DOHH2 (cell line): Measurements from ENCODE around the gene SMOC2.

ENCODE experiments used
- H3F3A ChIP-seq: fragments of 200-600 bp; sonication (generic), shearing (Covaris generic); 2 replicates; pipeline ENCODE4 v1.6.0; 2016; ENCODE audit warnings: antibody characterized with exemption, mild to moderate bottlenecking; ENCODE audit not compliant: control insufficient read depth, insufficient read depth
- H3K27ac ChIP-seq: fragments of 200-600 bp; sonication (generic); 2 replicates; pipeline ENCODE4 v1.5.1; 2014; ENCODE audit warnings: low read depth, mild to moderate bottlenecking, low read length, moderate library complexity
- H3K27me3 ChIP-seq: fragments of 200-600 bp; sonication (generic); 2 replicates; pipeline ENCODE4 v1.6.1; 2014; ENCODE audit warnings: mild to moderate bottlenecking, low read length, mixed read lengths; ENCODE audit not compliant: control insufficient read depth
- H3K36me3 ChIP-seq: fragments of 200-600 bp; sonication (generic); 2 replicates; pipeline ENCODE4 v1.6.1; 2014; ENCODE audit warnings: mild to moderate bottlenecking, low read length, moderate library complexity, mixed read lengths; ENCODE audit not compliant: control insufficient read depth
- H3K4me1 ChIP-seq: fragments of 200-600 bp; sonication (generic); 2 replicates; pipeline ENCODE4 v1.6.1; 2014; ENCODE audit warnings: mild to moderate bottlenecking, low read length, mixed read lengths; ENCODE audit not compliant: control insufficient read depth
- H3K4me2 ChIP-seq: fragments of 200-600 bp; sonication (generic); 2 replicates; pipeline ENCODE4 v1.6.0; 2014; ENCODE audit warnings: mild to moderate bottlenecking, low read length, moderate library complexity
- H3K4me3 ChIP-seq: fragments of 200-600 bp; sonication (generic); 2 replicates; pipeline ENCODE4 v1.5.1; 2014; ENCODE audit warnings: mild to moderate bottlenecking, low read length, mixed read lengths
- H3K79me2 ChIP-seq: fragments of 200-600 bp; sonication (generic); 2 replicates; pipeline ENCODE4 v1.6.1; 2014; ENCODE audit warnings: mild to moderate bottlenecking, low read length, mixed read lengths; ENCODE audit not compliant: control insufficient read depth
- H3K9me2 ChIP-seq: fragments of 200-600 bp; sonication (generic); replicated peaks from 2 replicates; pipeline ENCODE4 v1.6.1; 2014; ENCODE audit warnings: mild to moderate bottlenecking, low read length, mixed read lengths; ENCODE audit not compliant: control insufficient read depth
- H3K9me3 ChIP-seq: fragments of 200-600 bp; sonication (generic); 2 replicates; pipeline ENCODE4 v1.6.1; 2014; ENCODE audit warnings: antibody characterized with exemption, low read length, mixed read lengths; ENCODE audit not compliant: control insufficient read depth, insufficient read depth
- H4K20me1 ChIP-seq: fragments of 200-600 bp; sonication (generic); 2 replicates; pipeline ENCODE4 v1.6.0; 2014; ENCODE audit warnings: low read depth, mild to moderate bottlenecking, antibody characterized with exemption, low read length, moderate library complexity; ENCODE audit not compliant: control insufficient read depth, insufficient read depth
- EZH2phosphoT487 ChIP-seq: fragments of 200-600 bp; sonication (generic); IDR thresholded peaks from 2 replicates; pipeline ENCODE4 v1.6.1; 2017; ENCODE audit warnings: borderline replicate concordance, mild to moderate bottlenecking, antibody characterized with exemption, low read length, moderate library complexity, mixed read lengths
- TF ChIP-seq, protein P1 (sequence below): fragments of 200-600 bp; sonication (generic); IDR thresholded peaks from one replicate; pipeline ENCODE4 v1.5.1; 2014; ENCODE audit warnings: antibody characterized with exemption, mild to moderate bottlenecking, low read depth, low read length; ENCODE audit not compliant: poor library complexity, severe bottlenecking

SMOC2 gene

DNA sequence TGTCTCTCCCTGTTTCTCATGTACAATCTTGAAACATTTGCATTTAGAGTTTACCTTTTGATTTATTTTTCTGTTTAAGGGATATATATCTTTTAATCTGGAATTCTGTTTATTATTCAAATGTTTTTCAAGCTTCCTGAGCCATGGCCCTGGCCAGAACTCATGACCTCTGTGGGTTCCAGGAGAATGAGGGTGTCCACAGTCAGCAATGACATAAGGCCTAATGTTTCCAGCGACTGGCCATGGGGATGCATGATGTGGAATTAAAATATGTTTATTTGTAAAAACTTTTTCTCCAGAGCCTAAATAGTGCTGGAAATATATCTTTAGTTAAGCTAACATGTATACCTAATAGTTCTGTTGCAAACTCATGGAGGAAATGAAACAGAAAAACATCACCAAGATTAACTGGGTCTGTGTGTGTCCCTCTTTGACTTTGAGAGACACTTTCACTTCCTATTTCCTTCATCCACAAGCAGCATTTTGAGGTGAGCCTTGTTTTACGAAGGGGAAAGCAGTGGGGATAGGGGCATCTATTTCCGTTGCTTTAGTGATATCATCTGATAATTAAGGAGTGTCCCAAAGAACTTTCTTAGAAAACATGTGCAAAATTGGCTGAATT lies 87.6 kb downstream of the SMOC2 start:
- no peak overlapping the region for H3K27ac ChIP-seq
- H3K4me2 ChIP-seq = no peak overlapping the region
- no peaks in the 10 kb centered on the region for H3K27me3 ChIP-seq

DNA sequence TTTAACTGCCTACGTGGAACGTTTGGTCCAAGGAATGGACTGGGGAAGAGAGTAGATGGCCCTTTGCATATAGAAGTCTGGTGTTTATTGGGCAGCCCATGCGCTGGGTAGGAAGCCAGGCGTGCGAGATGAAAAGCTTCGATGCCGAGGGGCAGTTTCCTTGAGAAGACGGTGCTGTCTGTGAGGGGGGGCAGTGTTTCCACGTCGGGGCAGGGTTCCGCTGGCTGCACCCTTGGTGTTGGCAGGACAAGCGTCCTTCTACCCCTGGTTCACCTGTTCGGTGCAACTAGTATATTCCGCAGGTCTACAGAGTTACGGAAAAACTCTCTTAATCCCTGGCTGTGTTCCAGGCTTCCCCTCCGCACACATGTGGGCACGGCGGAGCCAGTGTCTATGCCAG lies 88.2 kb downstream of the SMOC2 start:
- H3K4me1 ChIP-seq = no peaks in the 10 kb centered on the region

More for the DNA sequence above, 87.6 kb downstream of the SMOC2 start:
- no peaks in the 10 kb centered on the region for H3K9me2 ChIP-seq
- H3K36me3 ChIP-seq = no peaks in the 10 kb centered on the region
- H3F3A ChIP-seq = no peaks in the 10 kb centered on the region
- no peaks in the 10 kb centered on the region for H3K4me1 ChIP-seq
- no peaks in the 10 kb centered on the region for H3K79me2 ChIP-seq
- TF ChIP-seq, protein P1, sequence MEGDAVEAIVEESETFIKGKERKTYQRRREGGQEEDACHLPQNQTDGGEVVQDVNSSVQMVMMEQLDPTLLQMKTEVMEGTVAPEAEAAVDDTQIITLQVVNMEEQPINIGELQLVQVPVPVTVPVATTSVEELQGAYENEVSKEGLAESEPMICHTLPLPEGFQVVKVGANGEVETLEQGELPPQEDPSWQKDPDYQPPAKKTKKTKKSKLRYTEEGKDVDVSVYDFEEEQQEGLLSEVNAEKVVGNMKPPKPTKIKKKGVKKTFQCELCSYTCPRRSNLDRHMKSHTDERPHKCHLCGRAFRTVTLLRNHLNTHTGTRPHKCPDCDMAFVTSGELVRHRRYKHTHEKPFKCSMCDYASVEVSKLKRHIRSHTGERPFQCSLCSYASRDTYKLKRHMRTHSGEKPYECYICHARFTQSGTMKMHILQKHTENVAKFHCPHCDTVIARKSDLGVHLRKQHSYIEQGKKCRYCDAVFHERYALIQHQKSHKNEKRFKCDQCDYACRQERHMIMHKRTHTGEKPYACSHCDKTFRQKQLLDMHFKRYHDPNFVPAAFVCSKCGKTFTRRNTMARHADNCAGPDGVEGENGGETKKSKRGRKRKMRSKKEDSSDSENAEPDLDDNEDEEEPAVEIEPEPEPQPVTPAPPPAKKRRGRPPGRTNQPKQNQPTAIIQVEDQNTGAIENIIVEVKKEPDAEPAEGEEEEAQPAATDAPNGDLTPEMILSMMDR = no peak
- TF ChIP-seq EZH2phosphoT487 = no peak
- H3K4me3 ChIP-seq = no peak overlapping the region
- H3K9me3 ChIP-seq = no peaks in the 10 kb centered on the region
- no peaks in the 10 kb centered on the region for H4K20me1 ChIP-seq

DNA sequence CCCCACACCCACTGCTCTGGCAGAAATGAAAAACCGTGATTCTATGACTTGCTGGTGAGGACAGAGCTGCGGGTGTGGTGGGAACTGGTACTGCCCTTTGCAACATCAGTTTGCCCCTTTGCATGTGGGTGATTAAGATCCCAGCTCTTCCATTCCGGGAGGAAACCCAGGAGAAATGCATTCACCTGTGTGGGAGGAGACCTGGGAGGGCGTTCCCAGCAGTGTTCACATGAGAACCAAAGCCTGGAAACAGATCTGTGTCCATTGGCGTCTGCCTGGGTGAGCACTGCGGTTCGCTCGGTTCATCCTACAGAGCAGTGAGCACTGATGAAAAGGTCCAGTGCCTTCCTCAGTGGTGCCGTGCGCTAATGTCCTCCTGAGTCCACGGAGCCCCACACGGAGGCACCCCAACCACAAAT lies 89.7 kb downstream of the SMOC2 start:
- H3F3A ChIP-seq = no peaks in the 10 kb centered on the region
- no peaks in the 10 kb centered on the region for H3K27me3 ChIP-seq
- no peaks in the 10 kb centered on the region for H3K4me1 ChIP-seq
- no peak for TF ChIP-seq EZH2phosphoT487
- TF ChIP-seq, protein P1 = no peak
- H3K36me3 ChIP-seq = no peaks in the 10 kb centered on the region
- H3K27ac ChIP-seq = no peak overlapping the region
- no peaks in the 10 kb centered on the region for H3K79me2 ChIP-seq
- no peak overlapping the region for H3K4me2 ChIP-seq
- no peaks in the 10 kb centered on the region for H3K9me3 ChIP-seq
- no peak overlapping the region for H3K4me3 ChIP-seq
- no peaks in the 10 kb centered on the region for H3K9me2 ChIP-seq
- H4K20me1 ChIP-seq = no peaks in the 10 kb centered on the region

More for the DNA sequence above, 88.2 kb downstream of the SMOC2 start:
- TF ChIP-seq, protein P1 = no peak
- TF ChIP-seq EZH2phosphoT487 = no peak
- Histone ChIP-seq H3K9me2 (no peaks in the 10 kb centered on the region), H3K27ac (no peak overlapping the region), H3F3A (no peaks in the 10 kb centered on the region), H3K4me3 (no peak overlapping the region), H3K36me3 (no peaks in the 10 kb centered on the region), H3K79me2 (no peaks in the 10 kb centered on the region), H3K27me3 (no peaks in the 10 kb centered on the region), H3K9me3 (no peaks in the 10 kb centered on the region), H4K20me1 (no peaks in the 10 kb centered on the region), H3K4me2 (no peak overlapping the region)
